EH (cell line): ENCODE data around the gene LRRC55.
"Not testable (repeated sequence)": the region's sequence is repeated elsewhere in the genome, so short reads cannot be mapped to it uniquely, and the experiment has no call there.

Source experiments
- DNase-seq: peaks from one replicate; pipeline ENCODE4 v3.0.0-alpha.2; 2015; ENCODE audit warnings: low read depth

LRRC55 gene

GRCh38 chr11:57161351-57161750 lies 20.4 kb upstream of the LRRC55 start:
- no peak for DNase-seq

DNA sequence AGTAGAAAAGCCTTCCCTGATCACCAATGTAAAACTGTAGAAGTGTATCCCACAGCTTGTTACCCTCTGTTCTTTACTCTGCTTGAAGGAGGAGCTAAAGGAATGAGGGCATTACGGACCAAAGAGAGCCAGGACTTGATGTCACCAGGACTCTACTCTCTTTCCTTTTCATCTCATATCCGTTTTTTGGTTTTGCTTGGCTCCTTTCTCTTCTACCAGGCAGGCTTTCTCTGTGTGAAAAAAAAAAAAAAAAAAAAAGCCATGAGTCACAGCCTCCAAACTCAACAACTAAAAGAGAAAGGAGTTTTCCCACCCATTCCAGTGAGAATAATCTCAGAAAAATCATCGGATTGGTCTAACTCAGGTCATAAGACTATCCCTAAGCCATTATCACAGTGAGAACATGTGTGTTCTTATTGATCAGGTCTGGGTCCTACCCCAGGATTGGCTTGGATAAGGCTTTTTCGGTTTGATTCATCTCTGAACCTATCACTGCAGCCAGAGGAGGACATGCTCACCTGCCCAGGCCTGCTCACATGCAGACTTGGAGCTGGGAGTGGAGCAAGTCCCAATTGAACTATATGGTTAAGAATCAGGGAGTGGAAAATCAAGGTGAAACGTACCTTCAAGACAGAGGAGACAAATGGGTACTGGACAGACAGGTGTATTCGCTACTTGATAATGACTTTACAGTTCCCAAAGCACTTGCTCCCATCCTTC lies 19.4 kb upstream of the LRRC55 start:
- no peak for DNase-seq

- no peak for DNase-seq
Measured at GRCh38 chr11:57163160-57163868, 18.4 kb upstream of the LRRC55 start.

DNA sequence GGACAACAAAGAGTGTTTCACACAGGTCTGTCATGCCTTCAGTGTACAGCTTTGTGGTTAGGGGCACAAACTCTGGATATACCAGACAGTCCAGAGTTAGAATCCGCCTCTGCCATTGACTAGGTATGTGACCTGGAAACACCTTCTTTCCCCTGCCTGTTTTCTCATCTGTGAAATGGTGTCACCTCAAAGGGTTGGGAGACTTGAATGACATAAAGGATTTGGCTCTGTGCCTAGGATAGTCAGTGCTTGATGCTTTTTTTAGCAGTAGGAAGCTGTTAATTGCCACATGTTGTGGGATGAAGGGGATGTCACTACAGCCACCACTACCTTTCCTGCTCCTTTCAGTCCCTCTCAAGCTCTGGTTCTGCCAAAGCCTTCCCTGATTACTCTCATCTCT lies 17.4 kb upstream of the LRRC55 start:
- DNase-seq = no peak

GRCh38 chr11:57167125-57167846 lies 14.5 kb upstream of the LRRC55 start:
- no peak for DNase-seq

GRCh38 chr11:57169732-57170313 lies 11.9 kb upstream of the LRRC55 start:
- DNase-seq = not testable (repeated sequence)

- no peak for DNase-seq
Measured at GRCh38 chr11:57172031-57172430, 9.7 kb upstream of the LRRC55 start.

- no peak for DNase-seq
Measured at GRCh38 chr11:57174656-57175055, 7.1 kb upstream of the LRRC55 start.

DNA sequence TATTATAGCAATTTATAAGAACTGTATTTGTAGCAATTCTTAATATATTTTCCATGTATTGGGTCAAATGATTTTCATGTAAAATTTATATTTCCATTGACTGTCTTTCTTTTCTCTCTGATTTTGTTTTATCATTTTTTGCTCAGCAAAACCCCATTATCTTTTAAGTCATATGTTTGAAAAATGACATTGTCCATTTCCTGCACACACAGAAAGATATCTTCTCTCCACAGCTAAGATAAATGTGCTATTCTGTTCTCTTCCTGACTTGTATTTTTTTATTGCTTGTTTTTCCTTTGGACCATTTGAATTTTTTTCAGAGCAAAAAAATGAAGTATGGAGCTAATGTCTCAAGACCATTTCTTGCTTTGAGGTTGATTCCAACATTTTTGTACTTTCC lies 6.3 kb upstream of the LRRC55 start:
- no peak for DNase-seq

DNA sequence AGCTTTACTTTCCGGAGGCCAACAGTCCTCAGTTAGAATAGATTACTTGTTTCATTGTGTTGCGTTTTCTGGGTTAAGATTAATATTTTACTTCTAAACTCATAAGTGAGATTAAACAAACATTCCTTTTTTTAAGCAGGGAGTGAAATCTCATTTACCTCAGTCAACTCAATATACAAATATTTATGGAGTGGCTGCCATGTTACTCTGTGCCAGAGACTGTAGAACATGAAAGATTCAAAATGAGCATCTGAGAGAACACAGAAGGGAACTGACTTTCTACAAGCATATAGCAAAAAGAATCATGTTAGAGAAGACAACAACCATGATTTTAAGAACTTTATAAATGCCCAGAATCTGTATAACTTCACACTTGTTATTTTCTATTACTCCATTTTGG lies 3.4 kb upstream of the LRRC55 start:
- no peak for DNase-seq

DNA sequence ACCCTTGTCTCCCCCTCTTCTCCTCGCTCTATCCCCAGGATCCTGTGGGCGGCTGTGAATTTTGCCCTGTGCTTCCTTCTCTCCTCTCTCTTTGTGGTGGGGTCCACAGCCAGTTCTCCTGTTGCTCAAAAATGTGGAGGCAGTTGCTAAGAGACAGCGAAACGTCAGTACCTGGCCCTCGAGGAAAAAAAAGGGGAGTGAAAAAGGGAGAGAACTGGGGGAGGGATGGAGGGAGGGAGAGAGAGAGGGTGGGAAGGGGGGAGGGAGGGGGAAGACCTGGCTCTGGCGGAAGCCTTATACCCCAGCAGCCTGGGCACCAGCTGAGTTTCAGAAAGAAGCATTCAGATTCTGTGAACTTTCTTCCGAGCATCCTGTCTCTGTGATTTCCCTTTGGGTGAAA lies 2.1 kb upstream of the LRRC55 start:
- no peak for DNase-seq

DNA sequence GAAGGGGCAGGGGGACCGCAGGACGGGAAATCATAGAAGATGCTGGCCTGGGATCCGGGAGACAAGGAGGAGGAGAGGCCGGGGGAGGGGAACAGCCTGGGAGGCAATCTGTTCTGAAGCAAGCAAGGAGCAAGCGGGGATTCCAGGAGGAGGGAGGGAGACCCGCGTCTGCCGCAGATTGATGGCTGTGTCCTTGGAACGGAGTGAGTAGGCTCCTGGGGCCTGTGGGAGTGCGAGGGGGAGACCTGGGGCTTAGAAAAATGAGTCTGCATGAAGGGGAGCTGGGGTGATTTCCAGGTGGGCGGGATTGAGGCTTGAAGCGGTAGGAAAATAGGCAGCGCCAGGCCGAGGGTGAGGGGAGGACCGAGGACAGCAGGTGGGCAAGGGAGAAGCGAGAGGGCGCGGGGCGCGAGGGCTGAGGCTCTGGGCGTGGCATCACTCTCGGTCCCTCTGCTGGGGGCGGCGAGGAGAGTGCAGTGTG lies 1.6 kb upstream of the LRRC55 start:
- DNase-seq = no peak

- DNase-seq = no peak
Measured at GRCh38 chr11:57180964-57181363, 789 bp upstream of the LRRC55 start.

DNA sequence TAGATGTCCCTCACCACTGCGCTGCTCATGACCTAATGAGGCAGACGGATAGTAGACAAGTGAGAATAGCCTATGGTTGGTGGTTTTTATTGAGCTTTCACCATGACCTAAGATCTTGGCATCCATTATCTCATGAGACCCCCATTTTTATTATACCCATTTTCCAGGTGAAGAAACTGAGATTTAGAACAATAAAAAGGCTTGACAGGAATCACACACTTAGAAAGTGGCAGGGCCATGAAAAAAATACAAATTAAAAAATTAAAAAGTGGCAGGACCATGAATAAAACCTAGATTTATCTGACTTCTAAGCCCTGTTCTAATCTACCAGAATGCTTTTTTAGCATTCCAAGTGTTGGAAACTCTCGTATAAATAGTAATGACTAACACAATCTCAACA lies 1.1 kb downstream of the LRRC55 start:
- DNase-seq = no peak

DNA sequence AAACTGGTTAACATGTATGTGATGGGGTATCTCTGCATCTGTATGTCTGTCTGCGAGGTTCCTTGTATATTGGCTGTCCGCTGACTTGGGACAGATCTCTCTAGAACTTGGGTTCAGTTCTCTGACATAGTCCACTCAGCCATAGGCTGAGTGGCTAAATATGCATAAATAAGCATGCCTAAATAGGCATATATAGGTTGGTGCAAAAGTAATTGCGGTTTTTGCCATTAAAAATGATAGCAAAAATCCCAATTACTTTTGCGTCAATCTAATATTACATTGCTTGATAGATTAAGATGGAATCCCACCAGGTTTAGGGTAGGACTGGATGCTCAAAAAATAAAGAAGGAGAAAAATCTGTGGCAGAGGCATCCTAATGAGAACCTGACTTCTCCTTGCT lies 8.8 kb downstream of the LRRC55 start:
- DNase-seq = no peak

GRCh38 chr11:57191311-57192219 lies 9.8 kb downstream of the LRRC55 start:
- DNase-seq = no peak

DNA sequence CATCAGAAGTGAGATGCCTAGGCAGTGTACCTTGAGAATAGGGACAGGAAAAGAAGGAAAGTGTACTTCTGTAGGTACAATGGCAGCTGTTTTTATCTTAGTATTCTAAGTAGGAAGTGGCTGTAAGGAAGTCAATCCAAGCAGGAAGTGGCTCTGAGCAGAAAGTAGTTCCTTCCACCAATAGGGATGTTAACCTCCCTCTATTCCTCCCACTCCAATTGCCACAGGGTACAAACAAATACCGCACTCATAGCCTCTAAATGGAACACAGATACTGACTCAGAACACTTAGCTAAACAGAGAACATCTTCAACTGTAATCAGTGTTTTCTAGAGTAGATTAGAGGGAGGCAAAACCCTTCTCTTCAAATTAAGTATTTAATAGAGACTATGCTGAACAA lies 10.6 kb downstream of the LRRC55 start:
- DNase-seq = no peak

- no peak for DNase-seq
Measured at GRCh38 chr11:57196596-57196995, 14.8 kb downstream of the LRRC55 start.

DNA sequence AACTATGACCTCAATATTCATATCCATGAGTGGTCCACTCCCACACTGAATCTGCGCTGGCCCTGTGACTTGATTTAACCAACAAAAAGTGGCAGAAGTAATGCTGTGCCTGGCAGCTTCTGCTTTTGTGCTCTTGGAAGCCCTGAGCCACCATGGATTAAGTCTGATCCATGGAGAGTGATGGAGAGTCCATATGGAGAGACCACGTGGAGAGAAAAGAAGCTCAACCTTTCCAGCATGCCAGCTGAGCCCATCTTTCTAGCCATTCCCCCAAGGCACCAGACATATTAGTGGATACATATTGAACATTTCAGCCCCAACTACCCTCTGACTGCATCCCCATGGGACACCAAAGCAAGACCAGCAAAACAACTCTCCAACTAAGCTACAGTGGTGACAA lies 16.0 kb downstream of the LRRC55 start:
- no peak for DNase-seq

GRCh38 chr11:57199330-57199729 lies 17.6 kb downstream of the LRRC55 start:
- DNase-seq = no peak

DNA sequence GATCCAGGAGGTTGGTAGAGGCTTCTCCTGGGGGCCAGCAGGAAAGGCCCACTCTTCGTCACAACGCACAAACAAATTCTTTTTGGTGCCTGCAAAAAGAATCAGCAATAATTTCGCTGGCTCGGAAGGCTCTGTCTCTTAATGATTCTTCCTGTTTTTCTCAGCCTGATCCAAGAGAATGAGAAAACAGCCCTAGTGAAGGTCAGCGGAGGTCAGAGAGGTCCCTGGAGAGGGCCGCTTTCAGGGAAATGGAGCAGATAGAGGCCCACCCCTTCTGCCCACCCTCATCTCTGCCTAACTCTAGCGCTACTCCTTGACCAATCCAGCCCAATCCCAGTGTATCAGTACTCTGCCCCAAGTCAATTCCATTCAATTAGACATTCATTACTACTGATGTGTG lies 19.2 kb downstream of the LRRC55 start:
- DNase-seq = no peak

GRCh38 chr11:57202281-57202680 lies 20.5 kb downstream of the LRRC55 start:
- no peak for DNase-seq
